Right lung (tissue), 5 donors: ENCODE measurements around the gene C1R. TPM values are rescaled to one million over a fixed set of nuclear protein-coding genes. Genes with fewer than 3 reads are reported as not detected.

ENCODE experiments used
- DNase-seq, 2 donors: peaks; one replicate each; pipeline ENCODE4 v3.0.0-alpha.2; 2013
- polyA plus RNA-seq, 5 donors: library from polyadenylated mRNA; unstranded; fragments of 120-200 nt; gene quantifications; one replicate each; pipeline versions ENCODE4 v1.2.1 to v1.2.3, GENCODE V29; 2013; ENCODE audit warnings: inconsistent platforms in 1 of 5, low replicate concordance in 1 of 5; ENCODE audit not compliant: insufficient read length in 5 of 5, insufficient read depth in 1 of 5

Gene C1R
- polyA plus RNA-seq, 5 donors = 78.8 to 96.0 (median 90.9) TPM

DNA sequence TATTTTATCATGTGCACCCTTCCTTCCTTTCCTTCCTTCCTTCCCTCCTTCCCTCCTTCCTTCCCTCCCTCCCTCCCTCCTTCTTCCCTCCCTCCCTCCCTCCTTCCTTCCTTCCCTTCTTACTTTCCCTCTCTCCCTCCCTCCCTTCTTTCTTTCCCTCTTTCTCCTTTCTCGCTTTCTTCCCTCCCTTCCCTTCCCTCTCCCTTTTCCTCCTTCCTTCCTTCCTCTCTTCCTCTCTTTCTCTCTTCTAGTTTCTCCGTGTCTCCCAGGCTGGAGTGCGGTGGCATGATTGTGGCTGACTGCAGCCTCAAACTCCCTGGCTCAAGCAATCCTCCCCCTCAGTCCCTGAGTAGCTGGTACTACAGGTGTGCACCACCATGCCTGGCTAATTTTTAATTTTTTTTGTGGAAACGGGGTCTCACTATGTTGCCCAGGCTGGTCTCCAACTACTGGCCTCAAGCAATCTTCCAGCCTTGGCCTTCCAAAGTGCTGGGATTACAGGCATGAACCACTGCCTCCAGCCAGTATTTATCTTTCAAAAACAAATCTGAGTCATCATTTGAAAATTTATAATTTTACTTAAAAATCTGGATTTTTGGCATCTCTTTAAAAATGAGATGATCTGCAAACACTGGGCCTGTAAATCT, 8.9 kb upstream of the C1R start:
- no peak for DNase-seq

- DNase-seq = no peak
Measured at GRCh38 chr12:7100239-7100638, 8.0 kb upstream of the C1R start.

DNA sequence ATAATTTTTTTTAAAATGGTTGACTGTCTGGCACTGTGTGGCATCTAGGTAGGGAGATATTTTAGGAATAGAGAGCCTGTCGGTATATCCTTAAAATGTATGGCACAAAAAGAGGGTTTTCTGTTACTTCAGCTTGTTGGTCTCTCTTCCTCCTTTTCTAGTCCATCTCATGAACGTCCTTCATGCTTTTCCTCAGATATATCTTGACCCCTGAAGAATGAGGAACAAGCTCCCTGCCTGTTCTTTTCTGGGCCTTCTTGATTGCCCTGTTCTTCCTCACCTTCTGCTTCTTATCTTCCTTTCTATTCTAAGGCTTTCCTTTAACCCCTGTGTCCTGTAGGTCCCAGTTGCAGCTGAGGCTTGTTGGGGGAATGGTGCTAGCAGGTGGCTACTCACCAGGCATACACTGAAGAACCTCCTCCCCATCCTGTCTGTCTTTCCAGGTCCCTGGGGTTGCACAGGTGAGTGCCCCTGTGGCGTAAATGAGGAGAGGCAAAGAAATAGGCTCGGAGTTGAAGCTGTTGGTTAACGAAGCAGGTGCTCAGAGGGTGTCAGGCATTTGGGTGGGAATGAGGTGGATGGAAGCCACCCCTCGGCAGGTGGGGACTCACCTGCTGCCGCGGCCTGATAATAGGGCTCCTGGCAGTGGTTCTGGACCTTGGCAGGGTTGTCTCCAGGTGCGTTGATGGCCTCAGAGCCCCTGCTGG, 7.2 kb upstream of the C1R start:
- DNase-seq = no peak

- no peak for DNase-seq
Measured at GRCh38 chr12:7096979-7097378, 4.7 kb upstream of the C1R start.

GRCh38 chr12:7096006-7096932, 4.0 kb upstream of the C1R start:
- DNase-seq = no peak

DNA sequence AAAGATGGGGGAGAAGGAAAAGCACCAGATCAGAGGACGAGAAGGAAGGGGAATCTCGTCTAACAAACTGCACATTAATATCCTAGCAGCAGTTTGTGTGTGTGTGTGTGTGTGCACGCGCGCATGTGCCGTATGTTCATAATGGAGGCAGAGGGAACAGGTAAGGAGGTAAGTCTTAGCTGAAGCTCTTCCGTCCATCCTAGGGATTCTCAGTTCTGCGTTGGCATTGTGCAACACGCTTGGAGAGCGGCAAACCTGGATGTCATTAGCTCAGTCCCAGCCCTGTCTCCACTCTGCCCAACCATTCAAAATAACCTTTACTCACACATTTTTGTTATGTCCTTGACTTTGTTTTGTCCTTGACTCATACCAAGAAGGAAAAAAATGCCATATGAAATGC, 1.6 kb upstream of the C1R start:
- DNase-seq = no peak

DNA sequence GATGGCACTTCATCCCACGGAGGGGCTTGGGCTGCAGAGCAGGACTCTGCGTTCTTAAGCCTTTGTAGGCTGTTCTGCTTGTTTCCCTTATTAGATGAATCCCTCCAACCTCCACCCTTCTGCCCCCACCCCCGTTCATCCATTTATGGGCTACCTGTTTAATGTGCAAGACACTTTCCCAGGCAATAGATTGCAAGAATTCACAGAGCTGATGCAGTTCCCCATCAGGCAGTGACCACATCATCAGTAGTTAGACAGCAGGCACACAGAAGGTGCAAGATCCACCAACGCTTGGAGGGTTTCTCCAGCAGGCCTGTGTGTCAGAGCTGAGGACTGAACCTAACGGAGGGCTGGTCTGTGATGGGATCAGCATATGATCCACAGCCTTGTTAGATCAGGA, 1.2 kb upstream of the C1R start:
- DNase-seq = no peak

DNA sequence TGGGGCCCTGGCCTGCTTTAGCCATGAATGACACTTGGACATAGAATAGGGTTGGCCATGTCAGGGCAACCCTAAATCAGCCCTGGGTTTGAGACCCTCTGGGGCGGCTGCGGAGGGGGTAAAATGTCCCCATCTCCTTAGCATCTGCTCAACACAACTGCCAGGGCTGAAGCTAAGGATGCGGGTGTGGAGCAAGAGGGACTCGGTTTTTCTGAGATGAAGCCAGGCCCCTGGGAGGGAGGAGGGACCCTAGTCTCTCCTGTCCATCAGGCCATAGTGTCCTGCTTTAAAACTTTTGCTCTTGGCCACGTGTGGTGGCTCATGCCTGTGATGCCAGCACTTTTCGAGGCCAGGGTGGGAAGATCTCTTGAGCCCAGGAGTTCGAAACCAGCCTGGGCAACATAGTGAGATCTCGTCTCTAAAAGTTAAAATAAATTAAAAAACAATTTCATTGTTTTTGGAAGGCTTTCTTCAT, 778 bp upstream of the C1R start:
- no peak for DNase-seq

DNA sequence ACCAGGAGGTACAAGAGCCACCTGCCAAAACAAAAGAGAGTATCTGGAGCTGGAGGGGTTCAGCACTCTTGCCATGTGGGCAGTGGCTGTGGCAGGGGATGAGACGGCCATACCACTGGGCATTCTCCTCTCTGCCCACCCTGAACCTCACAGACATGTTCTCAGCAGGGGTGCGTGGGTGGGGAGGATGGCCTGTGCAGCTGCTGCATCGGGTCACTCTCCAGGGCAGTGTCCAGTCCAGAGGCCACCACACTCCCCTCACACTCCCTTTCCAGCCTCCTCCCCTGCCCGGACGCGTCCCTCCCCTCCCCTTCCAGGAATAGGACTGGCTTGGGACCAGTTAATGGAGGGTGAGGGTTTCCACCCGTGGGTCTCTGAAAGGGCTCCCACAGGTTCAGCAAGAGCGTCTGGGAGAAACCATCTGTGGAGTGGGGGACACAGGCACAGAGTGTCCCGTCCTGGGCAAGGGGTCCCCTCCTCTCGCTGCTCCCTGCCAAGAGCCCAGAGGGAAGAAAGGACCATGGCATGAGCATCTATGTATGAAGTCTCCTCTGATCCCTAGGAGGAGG, 501 bp downstream of the C1R start:
- DNase-seq = no peak

DNA sequence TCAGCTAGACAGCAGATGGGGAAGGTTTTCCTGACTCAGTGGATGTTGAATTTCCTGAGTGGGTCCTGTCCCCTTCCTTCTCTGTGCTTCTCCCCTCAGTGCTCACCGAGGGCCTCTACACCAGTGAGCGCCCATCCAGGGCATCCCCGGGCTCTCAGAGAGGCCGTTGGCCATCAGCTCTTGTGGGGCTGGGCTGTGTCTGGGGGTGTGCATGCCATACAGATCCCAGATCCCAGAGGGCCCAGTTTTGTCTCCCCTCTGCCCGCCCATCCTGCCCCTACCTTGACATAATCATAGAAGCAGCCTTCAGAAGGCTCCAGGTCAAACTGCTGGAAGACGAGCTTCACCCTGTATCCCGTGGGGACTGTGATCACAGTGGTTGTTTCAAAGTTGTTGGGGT, 1.1 kb downstream of the C1R start:
- no peak for DNase-seq

- no peak for DNase-seq
Measured at GRCh38 chr12:7090222-7090998, 1.8 kb downstream of the C1R start.

GRCh38 chr12:7089196-7089871, 2.9 kb downstream of the C1R start:
- no peak for DNase-seq

DNA sequence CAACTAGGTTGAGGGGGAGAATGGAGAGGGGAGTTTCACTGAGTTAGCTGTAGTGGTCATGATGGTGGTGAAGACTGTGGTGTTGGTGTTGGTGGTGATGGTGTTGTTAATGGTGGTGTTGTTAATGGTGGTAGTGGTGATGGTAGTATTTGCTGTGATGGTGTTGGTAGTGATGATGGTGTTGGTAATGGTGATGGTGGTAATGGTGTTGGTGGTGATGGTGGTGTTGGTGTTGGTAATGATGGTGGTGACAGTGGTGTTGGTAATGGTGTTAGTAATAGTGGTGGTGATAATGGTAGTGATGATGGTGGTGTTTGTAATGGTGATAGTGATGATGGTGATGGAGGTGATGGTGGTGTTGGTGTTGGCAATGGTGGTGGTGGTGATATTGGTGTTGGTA, 9.1 kb downstream of the C1R start:
- DNase-seq = no peak

- DNase-seq = no peak
Measured at GRCh38 chr12:7081037-7081436, 11.2 kb downstream of the C1R start.

GRCh38 chr12:7079826-7080125, 12.5 kb downstream of the C1R start:
- no peak for DNase-seq

GRCh38 chr12:7078163-7078562, 14.1 kb downstream of the C1R start:
- DNase-seq = no peak

- no peak for DNase-seq
Measured at GRCh38 chr12:7076493-7076892, 15.8 kb downstream of the C1R start.

GRCh38 chr12:7075939-7076338, 16.3 kb downstream of the C1R start:
- DNase-seq = peak in 1 of 2 donors; percentile 23

GRCh38 chr12:7075518-7075917, 16.7 kb downstream of the C1R start:
- no peak for DNase-seq

DNA sequence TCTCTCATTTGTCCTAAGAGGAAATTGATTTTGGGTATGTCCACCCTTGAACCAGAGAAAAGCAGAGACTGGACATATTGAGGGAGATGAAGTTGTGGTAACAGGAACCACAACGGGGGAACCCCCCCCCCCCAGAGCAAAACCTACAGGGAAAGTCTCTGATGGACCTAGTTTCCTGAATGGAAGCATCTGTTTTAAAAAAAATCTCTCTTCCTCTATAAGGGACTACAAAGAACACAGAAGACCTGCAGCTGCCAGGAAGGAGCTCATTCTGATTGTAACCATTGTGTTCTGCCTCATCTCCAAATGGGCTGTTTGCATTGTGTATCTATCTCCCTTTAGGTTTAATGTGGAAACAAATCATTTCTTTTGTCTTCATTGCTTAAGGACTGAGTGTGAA, 18.3 kb downstream of the C1R start:
- DNase-seq = no peak

- DNase-seq = no peak
Measured at GRCh38 chr12:7072554-7072953, 19.7 kb downstream of the C1R start.
